Gastroesophageal sphincter (tissue), 3 donors: ENCODE data around the gene PRRX2.

ENCODE experiments used
- EP300 ChIP-seq: sonication (generic); formaldehyde crosslinking; IDR thresholded peaks from one replicate; pipeline ENCODE4 v1.6.1; 2017; ENCODE audit warnings: antibody characterized with exemption, mild to moderate bottlenecking
- POLR2A ChIP-seq, 2 donors: fragments of 450-650 bp; IDR thresholded peaks; one replicate each; pipeline ENCODE4 v1.6.1; 2017; ENCODE audit warnings: antibody characterized with exemption in 2 of 2, mild to moderate bottlenecking in 2 of 2, moderate library complexity in 1 of 2
- POLR2AphosphoS5 ChIP-seq: sonication (generic); formaldehyde crosslinking; IDR thresholded peaks from one replicate; pipeline ENCODE4 v1.6.1; 2017; ENCODE audit warnings: antibody characterized with exemption
- TF ChIP-seq, protein P1 (sequence below), 4 experiments: fragments of 200-600 bp in 2 of 4; fragments of 450-650 bp in 2 of 4; sonication (generic) in 1 of 4; IDR thresholded peaks; one replicate each; pipeline ENCODE4 v1.5.1; 2017 to 2019; ENCODE audit warnings: antibody characterized with exemption in 4 of 4, mild to moderate bottlenecking in 2 of 4, moderate library complexity in 2 of 4

DNA sequence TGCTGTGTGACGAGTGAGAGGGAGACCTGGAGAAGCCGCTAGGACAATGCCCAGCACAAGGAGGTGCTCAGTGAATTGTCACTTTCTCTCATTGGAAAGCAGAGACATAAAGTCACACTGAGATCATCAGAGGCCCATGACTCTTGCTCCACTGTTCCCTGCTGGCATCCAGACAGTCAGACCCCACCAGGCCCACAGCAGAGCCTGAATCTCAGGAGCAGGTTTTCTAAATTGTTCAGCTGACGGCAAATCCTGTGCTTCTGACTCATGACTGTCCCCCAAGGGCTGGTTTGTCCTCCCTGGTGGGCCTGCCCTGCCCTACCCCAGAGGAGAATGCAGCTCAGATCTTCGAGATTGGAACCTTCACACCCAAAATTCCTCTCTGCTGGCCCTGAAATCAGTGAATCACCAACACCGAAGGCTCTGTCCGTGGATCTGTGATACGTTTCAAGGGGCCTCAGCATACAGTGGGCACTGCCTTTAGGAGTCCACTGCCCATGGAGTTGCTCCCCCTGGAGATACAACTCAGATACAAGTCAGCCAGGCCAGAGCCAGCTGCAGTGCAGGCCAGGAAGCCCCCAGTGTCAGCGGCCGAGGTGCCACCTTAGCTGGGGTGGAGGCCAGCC, 84.7 kb downstream of the PRRX2 start:
- TF ChIP-seq, protein P1, sequence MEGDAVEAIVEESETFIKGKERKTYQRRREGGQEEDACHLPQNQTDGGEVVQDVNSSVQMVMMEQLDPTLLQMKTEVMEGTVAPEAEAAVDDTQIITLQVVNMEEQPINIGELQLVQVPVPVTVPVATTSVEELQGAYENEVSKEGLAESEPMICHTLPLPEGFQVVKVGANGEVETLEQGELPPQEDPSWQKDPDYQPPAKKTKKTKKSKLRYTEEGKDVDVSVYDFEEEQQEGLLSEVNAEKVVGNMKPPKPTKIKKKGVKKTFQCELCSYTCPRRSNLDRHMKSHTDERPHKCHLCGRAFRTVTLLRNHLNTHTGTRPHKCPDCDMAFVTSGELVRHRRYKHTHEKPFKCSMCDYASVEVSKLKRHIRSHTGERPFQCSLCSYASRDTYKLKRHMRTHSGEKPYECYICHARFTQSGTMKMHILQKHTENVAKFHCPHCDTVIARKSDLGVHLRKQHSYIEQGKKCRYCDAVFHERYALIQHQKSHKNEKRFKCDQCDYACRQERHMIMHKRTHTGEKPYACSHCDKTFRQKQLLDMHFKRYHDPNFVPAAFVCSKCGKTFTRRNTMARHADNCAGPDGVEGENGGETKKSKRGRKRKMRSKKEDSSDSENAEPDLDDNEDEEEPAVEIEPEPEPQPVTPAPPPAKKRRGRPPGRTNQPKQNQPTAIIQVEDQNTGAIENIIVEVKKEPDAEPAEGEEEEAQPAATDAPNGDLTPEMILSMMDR (IDR thresholded peaks at IDR 0.05), result no peak
- TF ChIP-seq POLR2A (IDR thresholded peaks at IDR 0.05), result no peak
- TF ChIP-seq EP300, result no peak
- no peak for TF ChIP-seq POLR2AphosphoS5
